GM19397 (cell line): ENCODE data around the gene NIPBL.
"Not testable (repeated sequence)": the region's sequence is repeated elsewhere in the genome, so short reads cannot be mapped to it uniquely, and the experiment has no call there.

Experiments
- ATAC-seq: cut with Tn5 transposase; IDR thresholded peaks from one replicate; pipeline ENCODE4 v1.9.1; 2021; ENCODE audit warnings: mild to moderate bottlenecking, moderate library complexity; ENCODE audit not compliant: unreplicated experiment

The NIPBL gene

GRCh38 chr5:36944607-36945225 is 68.1 kb downstream of the NIPBL start:
- ATAC-seq: no peak

GRCh38 chr5:36945687-36946086 is 69.1 kb downstream of the NIPBL start:
- no peak for ATAC-seq

- no peak for ATAC-seq
Observed at GRCh38 chr5:36946101-36946500, 69.5 kb downstream of the NIPBL start.

- ATAC-seq: no peak
Observed at GRCh38 chr5:36948041-36948440, 71.5 kb downstream of the NIPBL start.

GRCh38 chr5:36948650-36949049 is 72.1 kb downstream of the NIPBL start:
- ATAC-seq: no peak

GRCh38 chr5:36949593-36949992 is 73.0 kb downstream of the NIPBL start:
- no peak for ATAC-seq

- ATAC-seq: no peak
Observed at GRCh38 chr5:36950586-36951457, 74.3 kb downstream of the NIPBL start.

GRCh38 chr5:36953043-36953442 is 76.5 kb downstream of the NIPBL start:
- no peak for ATAC-seq

GRCh38 chr5:36957953-36958537 is 81.5 kb downstream of the NIPBL start:
- no peak for ATAC-seq

GRCh38 chr5:36958612-36959011 is 82.0 kb downstream of the NIPBL start:
- no peak for ATAC-seq

GRCh38 chr5:36965179-36965578 is 88.6 kb downstream of the NIPBL start:
- ATAC-seq: no peak

- no peak for ATAC-seq
Observed at GRCh38 chr5:36969700-36970395, 93.3 kb downstream of the NIPBL start.

GRCh38 chr5:36978196-36978595 is 101.6 kb downstream of the NIPBL start:
- ATAC-seq: no peak

- no peak for ATAC-seq
Observed at GRCh38 chr5:36982146-36982545, 105.6 kb downstream of the NIPBL start.

GRCh38 chr5:36985387-36985786 is 108.8 kb downstream of the NIPBL start:
- ATAC-seq: no peak

- no peak for ATAC-seq
Observed at GRCh38 chr5:36988396-36988795, 111.8 kb downstream of the NIPBL start.

GRCh38 chr5:36998578-36998977 is 122.0 kb downstream of the NIPBL start:
- no peak for ATAC-seq

- ATAC-seq: no peak
Observed at GRCh38 chr5:37002176-37002751, 125.7 kb downstream of the NIPBL start.

GRCh38 chr5:37005252-37005651 is 128.7 kb downstream of the NIPBL start:
- ATAC-seq: no peak

- ATAC-seq: no peak
Observed at GRCh38 chr5:37005946-37006540, 129.5 kb downstream of the NIPBL start.

- ATAC-seq: not testable (repeated sequence)
Observed at GRCh38 chr5:37013181-37013580, 136.6 kb downstream of the NIPBL start.
